Lung (tissue), 12 donors: ENCODE measurements around the gene SLIT1. TPM values are rescaled to one million over a fixed set of nuclear protein-coding genes. Genes with fewer than 3 reads are reported as not detected.

Experiments used
- ATAC-seq: fragments of 200-7000 bp; cut with Tn5 transposase; one replicate; pipeline ENCODE4 v1.9.1; 2020; ENCODE audit warnings: moderate number of reproducible peaks; ENCODE audit not compliant: insufficient read depth, low FRiP score
- DNase-seq, 3 donors: peaks; one replicate each; pipeline ENCODE4 v3.0.0-alpha.2; 2013 to 2017
- H3K27ac ChIP-seq, 2 donors: one replicate each; pipeline ENCODE4 v1.5.1; 2013; ENCODE audit warnings: mild to moderate bottlenecking in 2 of 2, moderate library complexity in 2 of 2, control low read depth in 1 of 2, inconsistent platforms in 1 of 2, low read depth in 1 of 2, low read length in 1 of 2
- H3K27me3 ChIP-seq, 3 donors: one replicate each; pipeline ENCODE4 v1.5.1; 2013; ENCODE audit warnings: low read length in 2 of 3; ENCODE audit not compliant: control insufficient read depth in 3 of 3, insufficient read depth in 3 of 3
- H3K36me3 ChIP-seq, 4 donors: one replicate each; pipeline ENCODE4 v1.5.1; 2013; ENCODE audit warnings: low read length in 4 of 4, mild to moderate bottlenecking in 1 of 4, moderate library complexity in 1 of 4; ENCODE audit not compliant: control insufficient read depth in 4 of 4, insufficient read depth in 4 of 4
- H3K4me1 ChIP-seq, 5 donors: one replicate each; pipeline ENCODE4 v1.5.1; 2013; ENCODE audit warnings: low read length in 5 of 5, mild to moderate bottlenecking in 2 of 5, moderate library complexity in 1 of 5; ENCODE audit not compliant: control insufficient read depth in 5 of 5, insufficient read depth in 5 of 5
- H3K4me3 ChIP-seq: one replicate; pipeline ENCODE4 v1.5.1; 2013; ENCODE audit warnings: mild to moderate bottlenecking, control low read depth, moderate library complexity
- H3K9ac ChIP-seq, 2 donors: one replicate each; pipeline ENCODE4 v1.5.1; 2013; ENCODE audit warnings: low read length in 2 of 2, control low read depth in 1 of 2; ENCODE audit not compliant: insufficient read depth in 1 of 2
- H3K9me3 ChIP-seq, 4 donors: one replicate each; pipeline ENCODE4 v1.5.1; 2013; ENCODE audit warnings: low read length in 3 of 4, mild to moderate bottlenecking in 1 of 4, moderate library complexity in 1 of 4; ENCODE audit not compliant: control insufficient read depth in 4 of 4, insufficient read depth in 3 of 4
- CTCF ChIP-seq: IDR thresholded peaks from 2 replicates; pipeline ENCODE4 v1.5.1; 2012; ENCODE audit warnings: mild to moderate bottlenecking; ENCODE audit errors: control extremely low read depth, extremely low read depth
- WGBS, 2 donors: extraction: QIAGEN DNeasy Blood & Tissue Kit; methylation state at CpG; one replicate each; pipeline ENCODE4 v1.1.7; 2013; 5-methylcytosine and 5-hydroxymethylcytosine counted together
- polyA plus RNA-seq, 2 donors: library from polyadenylated mRNA; stranded (reverse); fragments of 200-250 nt; gene quantifications; one replicate each; pipeline ENCODE4 v1.2.1, GENCODE V29; 2013
- total RNA-seq, 2 donors: library from RNA; depleted of rRNA in 1 of 2; stranded (reverse); fragments of >200 nt in 1 of 2; gene quantifications; one replicate each; pipeline ENCODE4 v1.2.1, GENCODE V29; 2014 to 2021
- donor health status: control.
- donor health status: control.
- donor health status: Bipolar disorder and iron deficiency.
- donor health status: healthy.
- donor health status: DM: yes; HTN: yes; CAD: no.

Gene SLIT1
- total and polyA plus RNA-seq, 4 donors, result 0.39 to 5.6 (median 0.57) TPM

DNA sequence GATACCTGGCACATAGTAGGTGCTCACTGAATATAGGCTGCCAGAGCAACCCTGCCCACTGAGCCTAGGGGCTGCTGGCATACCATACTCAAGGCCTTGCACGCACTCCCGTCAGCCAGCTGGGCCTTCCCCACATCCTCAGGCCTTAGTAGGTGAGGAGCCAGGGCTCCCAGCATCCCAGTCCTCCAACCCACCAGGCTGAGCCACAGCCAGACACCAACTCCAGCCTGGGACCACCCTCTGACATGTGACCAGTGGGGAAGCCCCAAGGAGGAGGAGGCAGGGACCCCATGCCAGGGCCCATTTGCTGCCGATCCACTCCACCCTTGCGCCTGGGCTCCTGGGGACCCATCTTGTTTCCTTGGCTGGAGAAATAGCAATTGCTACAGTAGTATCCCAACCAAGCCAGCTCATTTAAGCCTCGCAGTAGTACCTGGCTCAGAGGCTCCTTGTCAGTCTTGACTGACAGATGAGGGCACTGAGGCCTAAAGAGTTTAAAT is 11.4 kb downstream of the SLIT1 start:
- TF ChIP-seq CTCF, result no peak
- DNase-seq, result no peak
- H3K27ac ChIP-seq, result no peak overlapping the region
- no peaks in the 10 kb centered on the region for H3K9me3 ChIP-seq
- no peaks in the 10 kb centered on the region for H3K36me3 ChIP-seq
- no peak for ATAC-seq
- no peak overlapping the region for H3K9ac ChIP-seq
- peaks cover 0 to 53% (median 9%) of the 10 kb centered on the region in 5 donors for H3K4me1 ChIP-seq
- H3K4me3 ChIP-seq, result no peak overlapping the region
- no peaks in the 10 kb centered on the region for H3K27me3 ChIP-seq
- WGBS, 2 donors, result 83 to 99% methylated on average over 5 of the region's 5 CpGs

- H3K9me3 ChIP-seq, result no peaks in the 10 kb centered on the region
- 82% methylated on average over 6 of the region's 6 CpGs for WGBS, 2 donors
- no peaks in the 10 kb centered on the region for H3K27me3 ChIP-seq
- no peaks in the 10 kb centered on the region for H3K36me3 ChIP-seq
- ATAC-seq (no peak), DNase-seq (no peak)
- no peak for TF ChIP-seq CTCF
- H3K4me3 ChIP-seq, result no peak overlapping the region
- H3K27ac ChIP-seq, result no peak overlapping the region
- H3K9ac ChIP-seq, result no peak overlapping the region
- H3K4me1 ChIP-seq, result peaks cover 0 to 47% (median 12%) of the 10 kb centered on the region in 5 donors
Observed at GRCh38 chr10:97173036-97173435, 12.7 kb downstream of the SLIT1 start.

DNA sequence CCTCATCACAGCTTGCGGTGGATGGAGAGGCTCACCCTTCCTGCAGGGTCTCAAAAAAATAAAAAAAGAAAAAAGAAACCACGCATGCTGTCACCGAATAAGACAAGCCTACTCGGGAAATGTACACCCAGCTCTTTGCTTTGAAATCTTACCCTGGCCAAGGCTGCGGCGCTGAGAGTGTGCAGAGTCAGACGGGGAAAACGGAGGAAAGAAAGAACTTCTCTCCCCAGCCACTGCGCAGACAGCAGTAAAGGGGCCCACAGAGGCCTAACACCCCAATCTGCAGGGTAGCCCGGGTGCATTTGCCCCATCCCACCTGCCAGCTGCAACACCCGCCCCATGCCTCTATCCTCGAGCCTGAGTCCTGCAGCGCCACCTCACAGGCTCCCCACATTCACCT is 14.8 kb downstream of the SLIT1 start:
- H3K4me1 ChIP-seq, result peaks cover 0 to 50% (median 19%) of the 10 kb centered on the region in 5 donors
- H3K9me3 ChIP-seq, result no peaks in the 10 kb centered on the region
- no peak overlapping the region for H3K4me3 ChIP-seq
- H3K27ac ChIP-seq, result no peak overlapping the region
- H3K36me3 ChIP-seq, result no peaks in the 10 kb centered on the region
- no peak for TF ChIP-seq CTCF
- ATAC-seq, result no peak
- DNase-seq, result no peak
- no peak overlapping the region for H3K9ac ChIP-seq
- H3K27me3 ChIP-seq, result no peaks in the 10 kb centered on the region
- WGBS, 2 donors, result 43 to 47% methylated on average over 13 of the region's 13 CpGs
